HepG2 (cell line): Measurements from ENCODE around the gene CYP2A7. TPM values are rescaled to one million over a fixed set of nuclear protein-coding genes. Genes with fewer than 3 reads are reported as not detected.
"Not testable (repeated sequence)": the region's sequence is repeated elsewhere in the genome, so short reads cannot be mapped to it uniquely, and the experiment has no call there.

Experiments
- ATAC-seq: fragments of 200-7000 bp; cut with Tn5 transposase; 3 replicates; pipeline ENCODE4 v1.9.1; 2020; ENCODE audit warnings: mild to moderate bottlenecking, moderate library complexity
- BruUV-seq: library from RNA; stranded (reverse); fragments of 400-500 nt; replicated peaks from 2 replicates; lab custom pipeline; 2021; lab: Mats Ljungman, UMichigan
- CTCF ChIA-PET: fragments of 300-600 bp; formaldehyde crosslinking; extraction: SDS; loops from one replicate; lab custom pipeline; 2021; ENCODE audit warnings: low total read pairs, inconsistent platforms, low intra/inter-chr PET ratio; lab: Yijun Ruan, JAX
- POLR2A ChIA-PET: fragments of 350-600 bp; sonication (Branson Sonifier 250); formaldehyde crosslinking; loops from one replicate; lab custom pipeline; 2020; ENCODE audit warnings: antibody characterized with exemption, inconsistent platforms; lab: Yijun Ruan, JAX
- DNase-seq: peaks from one replicate; pipeline ENCODE4 v3.0.0-alpha.2; 2015; ENCODE audit warnings: low spot score
- FAIRE-seq: peaks from 3 replicates; lab custom pipeline; 2011; peaks lifted over from hg19 to GRCh38; lab: Jason Lieb, UNC
- H2AFZ ChIP-seq: one replicate; pipeline ENCODE4 v1.6.1; 2011; ENCODE audit warnings: low read length, inconsistent platforms
- H3K27ac ChIP-seq: fragments of 300-600 bp; 3 replicates; pipeline ENCODE4 v1.8.0; 2011; ENCODE audit warnings: mixed run types, mild to moderate bottlenecking, mixed read lengths, low read length, inconsistent platforms; ENCODE audit not compliant: insufficient read depth; ENCODE audit errors: extremely low read length
- H3K27me3 ChIP-seq, 2 experiments: fragments of 200-600 bp in 1 of 2; 2 replicates in 1 of 2; 3 replicates in 1 of 2; pipeline versions ENCODE4 v1.6.0 to v1.8.0; 2011; ENCODE audit warnings: low read length in 2 of 2, mild to moderate bottlenecking in 2 of 2, moderate library complexity in 2 of 2, inconsistent platforms in 1 of 2; ENCODE audit not compliant: insufficient read depth in 2 of 2, control insufficient read depth in 1 of 2
- H3K36me3 ChIP-seq, 2 experiments: fragments of 200-600 bp in 1 of 2; replicated peaks in 1 of 2; 2 replicates in 1 of 2; 3 replicates in 1 of 2; pipeline versions ENCODE4 v1.5.1 to v1.8.0; 2011; ENCODE audit warnings: low read length in 2 of 2, inconsistent platforms in 1 of 2; ENCODE audit not compliant: insufficient read depth in 2 of 2, control insufficient read depth in 1 of 2
- H3K4me1 ChIP-seq: 2 replicates; pipeline ENCODE4 v1.5.1; 2012; ENCODE audit warnings: low read length, inconsistent platforms; ENCODE audit not compliant: insufficient read depth
- H3K4me2 ChIP-seq: 2 replicates; pipeline ENCODE4 v1.6.0; 2011; ENCODE audit warnings: low read depth, low read length, inconsistent platforms
- H3K4me3 ChIP-seq, 3 experiments: fragments of 200-600 bp in 1 of 3; sonication (generic), shearing (Covaris generic) in 1 of 3; replicated peaks in 1 of 3; 2 replicates each; pipeline ENCODE4 v1.5.1; 2011 to 2016; ENCODE audit warnings: low read length in 3 of 3, inconsistent platforms in 2 of 3, low read depth in 2 of 3, mild to moderate bottlenecking in 2 of 3, control low read depth in 1 of 3, mixed read lengths in 1 of 3; ENCODE audit not compliant: insufficient read depth in 1 of 3
- H3K79me2 ChIP-seq: one replicate; pipeline ENCODE4 v1.6.1; 2011; ENCODE audit warnings: low read length, inconsistent platforms; ENCODE audit not compliant: insufficient read depth
- H3K9ac ChIP-seq: 2 replicates; pipeline ENCODE4 v1.6.0; 2011; ENCODE audit warnings: mild to moderate bottlenecking, low read depth, low read length, inconsistent platforms; ENCODE audit not compliant: insufficient read depth
- H3K9me3 ChIP-seq: 2 replicates; pipeline ENCODE4 v1.5.1; 2012; ENCODE audit warnings: mild to moderate bottlenecking, low read length
- H4K20me1 ChIP-seq: 2 replicates; pipeline ENCODE4 v1.6.0; 2011; ENCODE audit warnings: inconsistent platforms, mild to moderate bottlenecking, low read length, moderate library complexity; ENCODE audit not compliant: insufficient read depth
- BCL6 ChIP-seq: IDR thresholded peaks from 2 replicates; pipeline ENCODE4 v1.6.1; 2016; ENCODE audit warnings: missing genetic modification reagents, missing compliant biosample characterization
- CSRNP1 ChIP-seq: sonication (generic); formaldehyde crosslinking; IDR thresholded peaks from 2 replicates; pipeline ENCODE4 v1.8.1; 2023; ENCODE audit warnings: mild to moderate bottlenecking, missing genetic modification reagents
- STAT6 ChIP-seq: sonication (generic); formaldehyde crosslinking; IDR thresholded peaks from 2 replicates; pipeline ENCODE4 v1.4.0; 2020; ENCODE audit warnings: missing genetic modification reagents, mild to moderate bottlenecking, borderline replicate concordance
- TBL1XR1 ChIP-seq: fragments of 150-350 bp; IDR thresholded peaks from 2 replicates; pipeline ENCODE4 v1.6.1; 2014; ENCODE audit warnings: borderline replicate concordance, low read length; ENCODE audit not compliant: partially characterized antibody
- ZNF780A ChIP-seq: sonication (generic); formaldehyde crosslinking; IDR thresholded peaks from 2 replicates; pipeline ENCODE4 v1.8.0; 2022; ENCODE audit warnings: mild to moderate bottlenecking, missing genetic modification reagents, moderate library complexity
- WGBS: methylation state at CpG from one replicate; pipeline ENCODE4 v1.1.6; 2017; ENCODE audit warnings: low lambda C conversion rate; 5-methylcytosine and 5-hydroxymethylcytosine counted together
- in situ Hi-C: cut with HindIII; loops from 2 replicates; pipeline ENCODE4 v1.10.0; 2017; ENCODE audit warnings: low pct_unique_long_range_greater_than_20kb; ENCODE audit not compliant: extremely low pct_ligation_motif_present
- intact Hi-C: fragments of 100-400 bp; cut with micrococcal nuclease; formaldehyde crosslinking; loops from one replicate; pipeline ENCODE4 v1.10.0; 2022; ENCODE audit not compliant: unreplicated experiment
- polyA plus RNA-seq, 8 experiments: library from polyadenylated mRNA; depleted of rRNA in 3 of 8; stranded (reverse) in 7 of 8; unstranded in 1 of 8; fragments of >200 nt; fragmentation: Illumina TruSeq in 4 of 8; extraction: Trizol in 4 of 8; gene quantifications; 2 replicates each; pipeline versions ENCODE4 v1.2.1 to v1.2.3, GENCODE V29; 2011 to 2016; ENCODE audit warnings: low read depth in 4 of 8, missing spikeins in 1 of 8, mixed read lengths in 1 of 8; ENCODE audit not compliant: insufficient read depth in 1 of 8
- total RNA-seq, 5 experiments: library from RNA; depleted of rRNA; stranded (reverse); fragments of >200 nt; fragmentation: Illumina TruSeq; extraction: Trizol; gene quantifications; 2 replicates each; pipeline ENCODE4 v1.2.3, GENCODE V29; 2016; ENCODE audit warnings: low read depth in 1 of 5

Gene CYP2A7
- total and polyA plus RNA-seq, 2 of the 13 experiments (the other 11 are each of a cell fraction or from before 2014, with no cell fraction given) = not detected

DNA sequence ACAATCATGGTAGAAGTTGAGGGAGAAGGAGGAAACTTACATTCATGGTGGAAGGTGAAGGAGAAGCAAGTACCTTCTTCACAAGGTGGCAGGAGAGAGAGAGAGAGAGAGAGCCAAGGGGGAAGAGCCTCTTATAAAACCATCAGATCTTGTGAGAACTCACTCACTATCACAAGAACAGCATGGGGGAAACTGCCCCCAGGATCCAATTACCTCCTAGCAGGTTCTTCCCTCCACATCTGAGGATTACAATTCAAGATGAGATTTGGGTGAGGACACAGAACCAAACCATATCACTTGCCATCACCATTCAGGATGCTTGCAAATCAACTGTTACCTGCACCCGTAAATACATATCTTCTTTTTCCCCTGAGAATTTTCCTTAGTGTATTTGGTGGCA lies 44.2 kb upstream of the CYP2A7 start:
- H3K4me3 ChIP-seq, CTCF ChIA-PET: not testable (repeated sequence)

GRCh38 chr19:40923934-40924391 lies 41.9 kb upstream of the CYP2A7 start:
- H3K79me2 ChIP-seq = no peaks in the 10 kb centered on the region
- TF ChIP-seq ZNF780A (CRISPR knock-in tag) (no peak), BCL6 (CRISPR knock-in tag) (no peak), TBL1XR1 (no peak), STAT6 (CRISPR knock-in tag) (no peak), CSRNP1 (CRISPR knock-in tag) (no peak)
- intact Hi-C loops = no loop called here
- no peak overlapping the region for H3K4me2 ChIP-seq
- H4K20me1 ChIP-seq = peaks cover 4% of the 10 kb centered on the region; the same call in 1 of the 2 replicates
- peaks cover 5 to 54% of the 10 kb centered on the region in 2 experiments for H3K27me3 ChIP-seq
- no peak for ATAC-seq
- no peaks in the 10 kb centered on the region for H3K36me3 ChIP-seq
- POLR2A ChIA-PET = no interaction called here
- DNase-seq = no peak
- no peak overlapping the region for H2AFZ ChIP-seq
- in situ Hi-C loops = no loop called here
- CTCF ChIA-PET = no interaction called here
- no peak overlapping the region for H3K4me3 ChIP-seq
- BruUV-seq = no TSS peak
- H3K4me1 ChIP-seq = peaks cover 23% of the 10 kb centered on the region
- H3K9me3 ChIP-seq = peaks cover 13% of the 10 kb centered on the region
- no peak overlapping the region for H3K27ac ChIP-seq
- H3K9ac ChIP-seq = no peak overlapping the region
- FAIRE-seq = no peak
- WGBS = 24% methylated on average over 6 of the region's 7 CpGs

More for the DNA sequence above, 44.2 kb upstream of the CYP2A7 start:
- H3K27me3 ChIP-seq = peaks cover 5 to 52% of the 10 kb centered on the region in 2 experiments
- H3K9ac ChIP-seq, H3K79me2 ChIP-seq, ATAC-seq, H3K4me1 ChIP-seq, DNase-seq, H2AFZ ChIP-seq, in situ Hi-C loops, H3K4me2 ChIP-seq, BruUV-seq, H3K36me3 ChIP-seq, H4K20me1 ChIP-seq, POLR2A ChIA-PET, H3K27ac ChIP-seq, intact Hi-C loops, FAIRE-seq, H3K9me3 ChIP-seq: not testable (repeated sequence)
- 5% methylated on average over 1 of the region's 1 CpG for whole genome bisulfite sequencing
